22Rv1 (cell line): Measurements from ENCODE around the gene F10.

ENCODE experiments used
- ZFX ChIP-seq: fragments of 450-650 bp; IDR thresholded peaks from 2 replicates; pipeline ENCODE4 v1.6.1; 2017; ENCODE audit warnings: antibody characterized with exemption, borderline replicate concordance
- TF ChIP-seq, protein P1 (sequence below): fragments of 450-650 bp; IDR thresholded peaks from 2 replicates; pipeline ENCODE4 v1.5.1; 2017; ENCODE audit warnings: mild to moderate bottlenecking

- TF ChIP-seq, protein P1, sequence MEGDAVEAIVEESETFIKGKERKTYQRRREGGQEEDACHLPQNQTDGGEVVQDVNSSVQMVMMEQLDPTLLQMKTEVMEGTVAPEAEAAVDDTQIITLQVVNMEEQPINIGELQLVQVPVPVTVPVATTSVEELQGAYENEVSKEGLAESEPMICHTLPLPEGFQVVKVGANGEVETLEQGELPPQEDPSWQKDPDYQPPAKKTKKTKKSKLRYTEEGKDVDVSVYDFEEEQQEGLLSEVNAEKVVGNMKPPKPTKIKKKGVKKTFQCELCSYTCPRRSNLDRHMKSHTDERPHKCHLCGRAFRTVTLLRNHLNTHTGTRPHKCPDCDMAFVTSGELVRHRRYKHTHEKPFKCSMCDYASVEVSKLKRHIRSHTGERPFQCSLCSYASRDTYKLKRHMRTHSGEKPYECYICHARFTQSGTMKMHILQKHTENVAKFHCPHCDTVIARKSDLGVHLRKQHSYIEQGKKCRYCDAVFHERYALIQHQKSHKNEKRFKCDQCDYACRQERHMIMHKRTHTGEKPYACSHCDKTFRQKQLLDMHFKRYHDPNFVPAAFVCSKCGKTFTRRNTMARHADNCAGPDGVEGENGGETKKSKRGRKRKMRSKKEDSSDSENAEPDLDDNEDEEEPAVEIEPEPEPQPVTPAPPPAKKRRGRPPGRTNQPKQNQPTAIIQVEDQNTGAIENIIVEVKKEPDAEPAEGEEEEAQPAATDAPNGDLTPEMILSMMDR, result no peak
- no peak for TF ChIP-seq ZFX
Observed at GRCh38 chr13:113168211-113168610, 45.6 kb downstream of the F10 start.
